Fibroblast of skin of back (primary cell): ENCODE measurements around the gene FGFR2.

Experiments
- DNase-seq: peaks from one replicate; pipeline ENCODE4 v3.0.0-alpha.2; 2013

FGFR2 gene

GRCh38 chr10:121444520-121445165 lies 153.6 kb downstream of the FGFR2 start:
- DNase-seq: no peak

GRCh38 chr10:121442086-121442935 lies 155.9 kb downstream of the FGFR2 start:
- DNase-seq: no peak

- DNase-seq: no peak
Measured at GRCh38 chr10:121440461-121440860, 157.8 kb downstream of the FGFR2 start.

- DNase-seq: peak; percentile 35
Measured at GRCh38 chr10:121438333-121438732, 159.9 kb downstream of the FGFR2 start.

GRCh38 chr10:121437596-121437995 lies 160.6 kb downstream of the FGFR2 start:
- DNase-seq: no peak

- DNase-seq: no peak
Measured at GRCh38 chr10:121436630-121437341, 161.5 kb downstream of the FGFR2 start.

- no peak for DNase-seq
Measured at GRCh38 chr10:121436281-121436629, 162.0 kb downstream of the FGFR2 start.

GRCh38 chr10:121435099-121435875 lies 163.0 kb downstream of the FGFR2 start:
- no peak for DNase-seq

- DNase-seq: no peak
Measured at GRCh38 chr10:121433965-121434364, 164.3 kb downstream of the FGFR2 start.

- no peak for DNase-seq
Measured at GRCh38 chr10:121428867-121429266, 169.4 kb downstream of the FGFR2 start.
